Measurements from ENCODE around the gene TP53BP1. TPM values are rescaled to one million over a fixed set of nuclear protein-coding genes. Genes with fewer than 3 reads are reported as not detected.
A peak's percentile ranks its signal among the peaks of the same experiment; 100 is the strongest.

Gene TP53BP1
- total and polyA plus RNA-seq, 2 of the 13 experiments (the other 11 are each of a cell fraction or from before 2014, with no cell fraction given), result 17.1 to 17.4 TPM

- TF ChIP-seq ASH2L (IDR thresholded peaks at IDR 0.05; ENCODE audit: insufficient read length, low read depth, low read length) (no peak), ZBTB43 (CRISPR knock-in tag; conservative IDR thresholded peaks at IDR 0.05) (no peak), THRA (CRISPR knock-in tag; IDR thresholded peaks at IDR 0.05; ENCODE audit: borderline replicate concordance) (no peak), TEF (CRISPR knock-in tag; IDR thresholded peaks at IDR 0.05) (no peak), ZFP36 (IDR thresholded peaks at IDR 0.05; ENCODE audit: borderline replicate concordance, low read depth, low read length, partially characterized antibody) (no peak), HES4 (CRISPR knock-in tag; IDR thresholded peaks at IDR 0.05; ENCODE audit: borderline replicate concordance) (no peak), ZNF788 (CRISPR knock-in tag; IDR thresholded peaks at IDR 0.05; ENCODE audit: borderline replicate concordance) (no peak), MTA3 (CRISPR knock-in tag; IDR thresholded peaks at IDR 0.05) (no peak), MAF1 (CRISPR knock-in tag; IDR thresholded peaks at IDR 0.05; ENCODE audit: borderline replicate concordance) (no peak)
These were observed 82.3 kb downstream of the TP53BP1 start (continued) for GRCh38 chr15:43410572-43411214.

GRCh38 chr15:43408789-43409188 is 84.2 kb downstream of the TP53BP1 start:
- TF ChIP-seq FIP1L1 (IDR thresholded peaks at IDR 0.05; ENCODE audit: borderline replicate concordance, insufficient read depth, low read depth, low read length) (no peak), POLR2G (IDR thresholded peaks at IDR 0.05; ENCODE audit: low read depth, low read length) (0 out of 2 replicates have a peak, but pooled peaks have one; percentile 7)
- ATAC-seq (no peak), FAIRE-seq (no peak), DNase-seq (ENCODE audit: low spot score) (no peak)
- intact Hi-C loops (cut with micrococcal nuclease; ENCODE audit: unreplicated experiment), result no loop called here
- Histone ChIP-seq H4K20me1 (ENCODE audit: insufficient read depth, low read length) (no peaks in the 10 kb centered on the region), H3K9me3 (ENCODE audit: low read length) (no peaks in the 10 kb centered on the region), H2AFZ (ENCODE audit: low read length) (no peak overlapping the region), H3K36me3 (replicated peaks in 1 of 2; ENCODE audit: control insufficient read depth in 1 of 2, insufficient read depth in 2 of 2, low read length in 2 of 2) (peaks cover 21 to 62% of the 10 kb centered on the region in 2 experiments), H3K79me2 (ENCODE audit: insufficient read depth, low read length) (no peaks in the 10 kb centered on the region), H3K27me3 (ENCODE audit: control insufficient read depth in 1 of 2, insufficient read depth in 2 of 2, low read length in 2 of 2) (no peaks in the 10 kb centered on the region), H3K9ac (ENCODE audit: insufficient read depth, low read depth, low read length) (no peak overlapping the region), H3K4me3 (replicated peaks in 1 of 3; ENCODE audit: insufficient read depth in 1 of 3, low read depth in 2 of 3, low read length in 3 of 3) (no peak overlapping the region), H3K4me2 (ENCODE audit: low read depth, low read length) (no peak overlapping the region), H3K27ac (ENCODE audit: extremely low read length, insufficient read depth, low read length) (no peak overlapping the region), H3K4me1 (ENCODE audit: insufficient read depth, low read length) (peaks cover 5% of the 10 kb centered on the region; the same call in 1 of the 2 replicates)
- in situ Hi-C loops (cut with HindIII; ENCODE audit: extremely low pct_ligation_motif_present, low pct_unique_long_range_greater_than_20kb), result no loop called here
- WGBS (ENCODE audit: low lambda C conversion rate), result 98% methylated on average over 4 of the region's 4 CpGs
- BruUV-seq (replicated peaks), result no TSS peak
- ChIA-PET POLR2A (no interaction called here), CTCF (ENCODE audit: low intra/inter-chr PET ratio, low total read pairs) (no interaction called here)

Measured in HepG2 (cell line).